Natural killer cell (primary cell): ENCODE measurements around the gene RAI2. TPM values are rescaled to one million over a fixed set of nuclear protein-coding genes. Genes with fewer than 3 reads are reported as not detected.

Source experiments
- ATAC-seq, 3 donors: fragments of 150-1000 bp in 2 of 3; fragments of 200-7000 bp in 1 of 3; cut with Tn5 transposase; 1 replicate in 1 of 3; 2 replicates in 2 of 3; pipeline ENCODE4 v1.10.0; 2021; ENCODE audit warnings: mild to moderate bottlenecking in 2 of 3, moderate library complexity in 2 of 3
- DNase-seq, 2 donors: peaks; one replicate each; pipeline versions ENCODE4 v3.0.0 to v3.0.0-alpha.2; 2013 to 2021; ENCODE audit warnings: mixed read lengths in 1 of 2
- H3K27ac ChIP-seq: one replicate; pipeline ENCODE4 v1.5.1; 2013; ENCODE audit warnings: mild to moderate bottlenecking, low read length
- H3K27me3 ChIP-seq: one replicate; pipeline ENCODE4 v1.6.1; 2013; ENCODE audit warnings: low read length; ENCODE audit not compliant: control insufficient read depth, insufficient read depth
- H3K36me3 ChIP-seq: one replicate; pipeline ENCODE4 v1.6.1; 2013; ENCODE audit warnings: low read length; ENCODE audit not compliant: control insufficient read depth, insufficient read depth
- H3K4me1 ChIP-seq: one replicate; pipeline ENCODE4 v1.6.1; 2013; ENCODE audit warnings: low read length; ENCODE audit not compliant: control insufficient read depth, insufficient read depth
- H3K4me3 ChIP-seq: one replicate; pipeline ENCODE4 v1.5.1; 2013; ENCODE audit warnings: low read length
- H3K9me3 ChIP-seq: one replicate; pipeline ENCODE4 v1.6.1; 2013; ENCODE audit warnings: low read length; ENCODE audit not compliant: control insufficient read depth, insufficient read depth
- H3K27ac Mint-ChIP-seq, 2 donors: one replicate each; pipeline ENCODE4 v1.8.0; 2022; ENCODE audit warnings: mild to moderate bottlenecking in 2 of 2, mixed read lengths in 2 of 2, moderate library complexity in 1 of 2
- H3K27me3 Mint-ChIP-seq, 2 donors: one replicate each; pipeline ENCODE4 v1.8.0; 2022; ENCODE audit warnings: low read depth in 2 of 2, mixed read lengths in 2 of 2
- H3K36me3 Mint-ChIP-seq: one replicate; pipeline ENCODE4 v1.8.0; 2022; ENCODE audit warnings: mixed read lengths
- H3K4me1 Mint-ChIP-seq, 2 donors: one replicate each; pipeline ENCODE4 v1.8.0; 2022; ENCODE audit warnings: mixed read lengths in 2 of 2
- H3K4me3 Mint-ChIP-seq: one replicate; pipeline ENCODE4 v1.8.0; 2022; ENCODE audit warnings: mild to moderate bottlenecking, moderate library complexity, mixed read lengths
- H3K9me3 Mint-ChIP-seq, 2 donors: one replicate each; pipeline ENCODE4 v1.8.0; 2022; ENCODE audit warnings: mixed read lengths in 2 of 2
- WGBS: methylation state at CpG from one replicate; pipeline ENCODE4 v1.1.7; 2013; ENCODE audit warnings: missing lambda C conversion rate; ENCODE audit not compliant: insufficient coverage; 5-methylcytosine and 5-hydroxymethylcytosine counted together
- intact Hi-C: fragments of 100-400 bp; cut with micrococcal nuclease; formaldehyde crosslinking; loops from one replicate; pipeline ENCODE4 v1.14.2; 2022
- total RNA-seq, 4 donors: library from RNA; stranded (reverse); fragments of 120-200 nt in 1 of 4; gene quantifications; one replicate each; pipeline versions ENCODE4 v1.2.3 to v1.2.4, GENCODE V29; 2013 to 2022
- TF ChIP-seq, protein P1 (sequence below): fragments of 200-600 bp; IDR thresholded peaks from one replicate; pipeline ENCODE4 v1.8.0; 2022; ENCODE audit warnings: antibody characterized with exemption

The RAI2 gene
- total RNA-seq: not detected
- not detected for total RNA-seq (2013)

DNA sequence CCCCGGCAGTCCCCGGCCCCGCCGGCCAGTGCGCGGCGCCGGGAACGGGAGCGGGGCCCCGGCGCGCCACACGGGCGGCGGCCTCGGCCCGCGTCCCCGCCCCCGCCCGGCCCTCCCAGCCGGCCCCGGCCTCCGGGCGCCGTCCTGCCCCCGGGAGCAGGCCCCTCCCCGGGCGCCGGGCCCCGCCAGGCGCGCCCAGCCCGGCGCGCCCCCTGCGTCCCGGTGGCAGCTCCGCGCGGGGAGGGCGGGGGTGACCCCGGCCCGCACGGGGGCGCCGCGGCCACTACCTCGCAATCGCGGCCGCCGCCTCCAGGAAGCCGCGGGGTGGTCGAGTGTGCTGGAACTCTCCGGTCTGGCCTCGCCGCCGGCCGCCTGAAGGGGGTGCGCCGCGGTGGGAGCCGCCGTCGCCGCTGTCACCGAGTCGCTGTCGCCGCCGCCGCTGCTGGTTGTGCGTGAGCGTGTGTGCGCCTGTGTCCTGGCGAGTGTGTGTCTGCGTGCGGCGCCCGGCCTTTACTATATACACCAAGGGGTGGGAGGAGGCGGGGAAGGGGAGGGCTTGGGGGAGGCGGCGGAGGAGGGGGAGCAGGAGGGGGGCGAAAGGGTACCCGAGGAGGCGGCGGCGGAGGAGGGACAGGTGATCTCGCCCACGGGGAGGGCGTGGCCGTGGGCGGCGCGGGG is at the start of gene RAI2:
TSS of gene RAI2 (minus strand) at position 488 of the 678 bp plus-strand sequence. CDS start 59,288 bp downstream, outside the sequence.
- DNase-seq: peak in 1 of 2 donors; percentile 45
- WGBS: under 1% methylated on average over 87 of the region's 98 CpGs
- H3K36me3 Mint-ChIP-seq: no peaks in the 10 kb centered on the region
- Histone ChIP-seq H3K4me3 (no peak within 1 kb of the TSS), H3K36me3 (no peaks in the 10 kb centered on the region), H3K4me1 (no peaks in the 10 kb centered on the region), H3K27me3 (peaks cover 7% of the 10 kb centered on the region), H3K27ac (no peak within 1 kb of the TSS), H3K9me3 (no peaks in the 10 kb centered on the region)
- no peaks in the 10 kb centered on the region for H3K4me1 Mint-ChIP-seq
- peak within 1 kb of the TSS; percentile 51 for H3K4me3 Mint-ChIP-seq
- peak in 1 of 3 donors; percentile 24 for ATAC-seq
- H3K27me3 Mint-ChIP-seq: peaks cover 27 to 80% of the 10 kb centered on the region in 2 donors
- H3K9me3 Mint-ChIP-seq: peaks cover 0 to 2% of the 10 kb centered on the region in 2 donors
- intact Hi-C loops: no loop called here
- TF ChIP-seq, protein P1, sequence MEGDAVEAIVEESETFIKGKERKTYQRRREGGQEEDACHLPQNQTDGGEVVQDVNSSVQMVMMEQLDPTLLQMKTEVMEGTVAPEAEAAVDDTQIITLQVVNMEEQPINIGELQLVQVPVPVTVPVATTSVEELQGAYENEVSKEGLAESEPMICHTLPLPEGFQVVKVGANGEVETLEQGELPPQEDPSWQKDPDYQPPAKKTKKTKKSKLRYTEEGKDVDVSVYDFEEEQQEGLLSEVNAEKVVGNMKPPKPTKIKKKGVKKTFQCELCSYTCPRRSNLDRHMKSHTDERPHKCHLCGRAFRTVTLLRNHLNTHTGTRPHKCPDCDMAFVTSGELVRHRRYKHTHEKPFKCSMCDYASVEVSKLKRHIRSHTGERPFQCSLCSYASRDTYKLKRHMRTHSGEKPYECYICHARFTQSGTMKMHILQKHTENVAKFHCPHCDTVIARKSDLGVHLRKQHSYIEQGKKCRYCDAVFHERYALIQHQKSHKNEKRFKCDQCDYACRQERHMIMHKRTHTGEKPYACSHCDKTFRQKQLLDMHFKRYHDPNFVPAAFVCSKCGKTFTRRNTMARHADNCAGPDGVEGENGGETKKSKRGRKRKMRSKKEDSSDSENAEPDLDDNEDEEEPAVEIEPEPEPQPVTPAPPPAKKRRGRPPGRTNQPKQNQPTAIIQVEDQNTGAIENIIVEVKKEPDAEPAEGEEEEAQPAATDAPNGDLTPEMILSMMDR: no peak
- no peak within 1 kb of the TSS for H3K27ac Mint-ChIP-seq

DNA sequence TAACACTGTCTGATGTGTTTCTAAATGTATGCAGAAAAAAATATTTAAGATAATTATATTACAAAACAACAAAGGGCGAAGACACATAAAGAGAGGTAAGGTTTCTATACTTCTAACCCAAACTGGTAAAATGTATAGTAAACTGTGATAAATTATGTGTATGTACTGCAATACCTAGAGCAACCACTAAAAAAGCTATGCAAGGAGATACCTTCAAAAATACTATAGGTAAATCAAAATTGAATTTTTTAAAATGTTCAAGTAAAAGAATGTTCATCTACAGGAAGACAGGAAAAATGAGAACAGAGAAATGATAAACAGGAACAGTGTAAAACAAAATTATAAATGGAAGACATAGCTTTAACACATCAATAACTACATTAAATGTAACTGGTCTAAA is 27.3 kb upstream of the RAI2 start:
- Histone ChIP-seq H3K4me1 (no peaks in the 10 kb centered on the region), H3K27ac (no peak overlapping the region), H3K27me3 (no peaks in the 10 kb centered on the region), H3K36me3 (no peaks in the 10 kb centered on the region), H3K9me3 (no peaks in the 10 kb centered on the region), H3K4me3 (no peak overlapping the region)
- Mint-ChIP-seq H3K27ac (no peak overlapping the region), H3K9me3 (peaks cover 2 to 6% of the 10 kb centered on the region in 2 donors), H3K4me1 (no peaks in the 10 kb centered on the region), H3K36me3 (no peaks in the 10 kb centered on the region), H3K27me3 (peaks cover 10 to 31% of the 10 kb centered on the region in 2 donors), H3K4me3 (no peak overlapping the region)
- no CpG with 5 or more reads among the region's 1 CpG for WGBS
- ATAC-seq (no peak), DNase-seq (no peak)
- intact Hi-C loops: no loop called here
- TF ChIP-seq, protein P1: no peak

DNA sequence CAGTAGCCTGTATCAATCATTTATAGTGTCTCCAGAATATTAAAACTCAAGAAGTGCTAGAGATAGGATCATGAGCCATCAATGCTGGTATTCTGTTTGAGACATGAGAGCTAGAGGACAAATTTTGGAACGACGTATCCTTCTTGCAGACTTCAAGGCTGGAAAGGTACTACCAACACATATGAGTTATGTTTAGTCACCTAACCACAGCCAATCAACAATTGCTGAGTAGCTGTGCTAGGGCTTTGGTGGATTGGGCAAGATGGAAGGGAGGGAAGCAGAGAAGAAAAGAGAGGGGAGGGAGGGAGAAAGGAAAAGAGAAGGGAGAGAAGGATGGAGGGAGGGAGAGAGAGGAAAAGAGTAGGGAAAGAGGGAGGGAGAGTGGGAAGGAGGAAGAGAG is 21.6 kb upstream of the RAI2 start:
- Histone ChIP-seq H3K36me3 (no peaks in the 10 kb centered on the region), H3K4me3 (no peak overlapping the region), H3K27me3 (no peaks in the 10 kb centered on the region), H3K27ac (no peak overlapping the region), H3K4me1 (no peaks in the 10 kb centered on the region), H3K9me3 (no peaks in the 10 kb centered on the region)
- intact Hi-C loops: no loop called here
- no peak overlapping the region for H3K4me3 Mint-ChIP-seq
- ATAC-seq (no peak), DNase-seq (no peak)
- no peaks in the 10 kb centered on the region for H3K36me3 Mint-ChIP-seq
- H3K4me1 Mint-ChIP-seq: no peaks in the 10 kb centered on the region
- no peak overlapping the region for H3K27ac Mint-ChIP-seq
- peaks cover 8 to 15% of the 10 kb centered on the region in 2 donors for H3K27me3 Mint-ChIP-seq
- TF ChIP-seq, protein P1: no peak
- WGBS: no CpG with 5 or more reads among the region's 2 CpGs
- H3K9me3 Mint-ChIP-seq: peaks cover 4 to 8% of the 10 kb centered on the region in 2 donors
